CD4-positive, alpha-beta T cell treated with Interleukin-2 at 100 ng/mL for 4 hours (primary cell): ENCODE results near the gene IGDCC3.

Experiments used
- DNase-seq: peaks from one replicate; pipeline ENCODE4 v3.0.0-alpha.2; 2020; ENCODE audit warnings: low spot score

IGDCC3 gene

GRCh38 chr15:65328506-65329287, 49.1 kb downstream of the IGDCC3 start:
- DNase-seq, result no peak

GRCh38 chr15:65327651-65328393, 50.0 kb downstream of the IGDCC3 start:
- no peak for DNase-seq

GRCh38 chr15:65326818-65327217, 51.0 kb downstream of the IGDCC3 start:
- no peak for DNase-seq

GRCh38 chr15:65326117-65326526, 51.7 kb downstream of the IGDCC3 start:
- no peak for DNase-seq

DNA sequence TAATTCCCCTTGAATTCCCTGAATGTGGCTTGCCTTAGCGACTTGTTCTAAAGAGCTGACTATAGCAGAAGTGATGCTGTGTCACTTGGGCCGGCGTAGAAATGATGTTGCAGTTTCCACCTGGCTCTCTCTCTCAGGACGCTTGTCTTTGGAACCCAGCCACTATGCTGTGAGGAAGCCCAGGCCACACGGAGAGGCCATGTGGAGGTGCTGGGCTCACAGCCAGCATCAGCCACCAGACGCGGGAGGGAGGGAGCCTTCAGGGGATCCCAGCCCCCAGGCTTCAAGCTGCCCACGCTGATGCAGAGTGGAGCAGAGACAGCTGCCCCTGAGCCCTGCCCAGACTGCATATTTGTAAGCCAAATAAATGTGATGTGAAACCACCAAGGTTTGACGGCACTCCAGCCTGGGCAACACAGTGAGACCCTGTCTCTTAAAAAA, 54.7 kb downstream of the IGDCC3 start:
- DNase-seq, result no peak

- DNase-seq, result peak; percentile 86
Observed at GRCh38 chr15:65318870-65319356, 58.9 kb downstream of the IGDCC3 start.

DNA sequence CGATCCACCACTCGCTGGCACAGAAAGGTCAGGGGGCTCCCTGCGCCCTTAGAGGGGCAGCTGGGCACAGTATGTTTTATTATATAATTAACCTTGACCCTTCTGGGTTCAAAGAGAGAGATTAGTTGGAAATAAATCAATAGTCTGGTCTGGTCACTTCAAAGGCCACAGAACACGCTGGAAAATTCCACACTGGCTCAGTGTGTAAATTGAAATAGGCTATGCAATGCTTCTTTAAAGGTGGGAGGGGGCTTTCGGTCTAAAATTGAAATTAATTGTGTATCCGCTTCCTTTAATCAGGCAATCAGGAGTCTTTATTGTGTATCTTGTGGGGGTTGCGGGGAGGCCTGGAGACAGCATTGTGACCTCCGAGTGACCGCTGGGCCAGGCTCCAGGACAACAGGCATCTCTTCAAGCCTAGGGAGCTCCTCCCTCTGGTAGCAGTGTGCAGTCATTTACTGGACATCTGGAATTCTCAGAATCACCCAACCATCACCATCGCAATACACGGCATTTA, 65.3 kb downstream of the IGDCC3 start:
- no peak for DNase-seq

DNA sequence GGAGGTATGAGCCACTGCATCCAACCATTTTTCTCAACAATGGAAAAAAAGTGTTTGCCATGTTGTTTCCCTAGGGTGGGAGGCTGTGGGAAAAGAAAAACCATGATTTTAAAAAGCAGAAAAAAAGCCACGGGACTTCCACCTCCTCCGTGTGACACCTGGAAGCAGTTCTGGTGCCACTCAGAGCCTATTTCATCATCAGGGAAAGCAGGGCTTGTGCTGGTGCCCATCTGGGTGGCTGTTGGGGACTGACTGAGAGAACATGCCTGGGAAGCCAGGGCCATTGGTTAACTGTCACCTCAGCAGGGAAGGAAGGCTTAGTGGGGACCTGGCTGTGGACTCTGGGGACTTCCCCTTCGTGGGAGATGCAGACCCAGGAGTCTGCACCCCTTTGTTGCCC, 66.0 kb downstream of the IGDCC3 start:
- no peak for DNase-seq

DNA sequence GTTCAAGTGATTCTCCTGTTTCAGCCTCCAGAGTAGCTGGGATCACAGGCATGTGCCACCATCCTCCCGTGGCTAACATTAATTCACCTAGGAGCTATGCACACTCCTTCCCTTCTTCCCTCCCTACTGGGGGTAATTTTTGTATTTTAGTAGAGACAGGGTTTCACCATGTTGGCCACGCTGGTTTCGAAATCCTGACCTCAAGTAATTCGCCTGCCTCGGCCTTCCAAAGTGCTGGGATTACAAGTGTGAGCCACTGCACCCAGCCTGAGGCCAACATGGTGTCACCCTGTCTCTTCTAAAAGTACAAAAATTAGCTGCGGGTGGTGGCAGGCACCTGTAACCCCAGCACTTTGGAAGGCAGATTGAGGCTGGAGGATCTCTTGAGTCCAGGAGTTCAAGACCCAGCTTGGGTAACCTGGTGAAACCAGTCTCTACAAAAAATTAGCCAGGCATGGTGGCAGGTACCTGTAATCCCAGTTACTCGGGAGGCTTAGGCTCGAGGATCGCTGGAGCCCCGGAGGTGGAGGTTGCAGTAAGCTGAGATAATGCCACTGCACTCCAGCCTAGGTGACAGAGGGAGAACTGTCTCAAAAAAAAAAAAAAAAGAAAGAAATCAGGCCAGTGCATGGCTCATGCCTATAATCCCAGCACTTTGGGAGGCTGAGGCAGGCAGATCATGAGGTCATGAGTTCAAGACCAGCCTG, 67.2 kb downstream of the IGDCC3 start:
- DNase-seq, result no peak

DNA sequence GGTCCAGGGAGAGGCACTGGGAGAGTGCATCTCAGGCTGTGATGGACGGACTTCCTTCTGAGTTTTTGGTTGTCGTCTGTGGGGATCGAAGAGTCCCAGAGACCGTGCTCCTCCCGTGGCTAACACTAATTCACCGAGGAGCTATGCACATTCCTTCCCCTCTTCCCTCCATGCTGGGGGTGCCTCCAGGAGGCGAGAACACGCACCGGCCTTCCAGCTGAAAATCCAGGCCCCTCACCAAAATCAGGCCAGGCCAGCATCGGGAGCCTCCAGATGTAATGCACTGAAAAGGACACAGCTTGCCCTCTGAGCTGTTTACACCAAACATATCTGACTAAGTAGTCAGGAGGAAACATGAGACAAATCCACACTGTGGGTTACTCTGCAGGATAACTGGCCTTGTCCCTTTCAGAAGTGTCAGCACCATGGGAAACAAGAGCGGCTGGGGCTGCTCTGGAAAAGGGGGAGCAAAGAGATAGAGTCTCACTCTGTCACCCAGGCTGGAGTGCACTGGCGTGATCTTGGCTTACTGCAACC, 67.9 kb downstream of the IGDCC3 start:
- no peak for DNase-seq

GRCh38 chr15:65307978-65308377, 69.8 kb downstream of the IGDCC3 start:
- DNase-seq, result no peak

DNA sequence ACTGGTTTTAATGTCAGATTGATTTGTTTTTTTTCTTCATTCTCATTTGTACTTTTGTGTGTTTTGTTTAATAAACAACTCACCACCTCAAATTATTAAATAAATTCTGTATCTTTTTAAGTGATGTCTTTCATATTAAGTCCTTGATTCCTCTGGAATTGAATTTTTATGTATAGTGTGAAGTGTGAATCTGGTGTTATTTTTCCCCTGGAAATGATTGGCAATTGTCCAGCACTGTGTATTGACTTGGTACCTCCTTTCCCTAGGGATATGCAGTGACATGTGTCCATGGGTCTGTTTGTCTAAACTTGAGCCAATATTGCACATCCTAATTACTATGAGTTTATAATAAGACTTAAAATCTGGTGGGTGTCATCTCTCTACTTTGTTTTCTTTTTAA, 71.3 kb downstream of the IGDCC3 start:
- DNase-seq, result no peak

DNA sequence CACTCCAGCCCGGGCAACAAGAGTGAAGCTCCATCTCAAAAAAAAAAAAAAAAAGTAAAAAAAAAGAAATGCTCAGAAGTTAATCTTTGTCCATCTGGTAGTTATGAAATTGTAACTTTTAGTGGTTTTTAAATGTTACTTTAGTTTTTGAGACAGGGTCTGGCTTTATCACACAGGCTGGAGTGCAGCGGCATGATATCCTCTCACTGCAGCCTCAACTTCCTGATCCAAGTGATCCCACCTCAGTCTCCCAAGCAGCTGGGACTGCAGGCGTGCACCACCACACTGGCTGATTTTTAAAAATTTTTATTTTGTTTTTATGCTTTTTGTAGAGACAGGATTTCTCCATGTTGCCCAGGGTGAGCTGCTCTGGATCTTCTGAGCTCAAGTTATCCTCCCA, 72.0 kb downstream of the IGDCC3 start:
- DNase-seq, result no peak

GRCh38 chr15:65305150-65305758, 72.5 kb downstream of the IGDCC3 start:
- DNase-seq, result no peak

GRCh38 chr15:65304381-65305149, 73.2 kb downstream of the IGDCC3 start, which contains the start of gene RNU5B-1:
RNU5B-1 (plus strand) TSS chr15:65304677.
- DNase-seq, result peak; percentile 92

- no peak for DNase-seq
Observed at GRCh38 chr15:65303687-65304380, 74.0 kb downstream of the IGDCC3 start.

DNA sequence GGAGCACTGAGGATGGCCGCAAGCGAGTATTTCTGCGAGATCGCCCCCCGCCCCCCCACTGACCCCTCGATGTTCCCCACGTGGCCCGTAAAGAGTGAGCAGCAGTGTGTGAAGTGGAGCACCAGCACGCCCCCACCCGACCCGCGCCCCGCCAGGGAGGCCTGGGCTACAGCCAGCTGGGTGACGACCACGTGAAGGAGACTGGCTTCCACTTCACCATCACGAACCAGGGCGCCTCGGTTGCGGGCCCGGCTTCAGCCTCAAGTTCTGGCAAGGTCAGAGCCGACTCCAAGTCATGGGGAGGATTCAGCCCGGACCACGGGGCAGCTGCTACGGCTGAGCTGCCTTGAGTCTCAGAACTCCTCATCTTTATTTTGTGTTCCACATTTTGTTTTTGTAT, 75.7 kb downstream of the IGDCC3 start:
- DNase-seq, result no peak

GRCh38 chr15:65300924-65301441, 76.8 kb downstream of the IGDCC3 start:
- no peak for DNase-seq

GRCh38 chr15:65298731-65299130, 79.1 kb downstream of the IGDCC3 start:
- no peak for DNase-seq

GRCh38 chr15:65292938-65293518, 84.8 kb downstream of the IGDCC3 start:
- DNase-seq, result no peak
